Mesenchymal stem cell (in vitro differentiated cells and primary cell): ENCODE results near the gene GRM2.

ENCODE experiments used
- DNase-seq: peaks from one replicate; pipeline ENCODE4 v3.0.0-alpha.2; 2013
- H2AFZ ChIP-seq: one replicate; pipeline ENCODE4 v1.6.1; 2013; ENCODE audit warnings: low read depth, mild to moderate bottlenecking, control low read depth, inconsistent platforms, low read length, moderate library complexity
- H2AK5ac ChIP-seq: 2 replicates; pipeline ENCODE4 v1.6.1; 2013; ENCODE audit warnings: low read length, moderate library complexity, mild to moderate bottlenecking, inconsistent platforms; ENCODE audit not compliant: severe bottlenecking
- H2BK120ac ChIP-seq: one replicate; pipeline ENCODE4 v1.6.1; 2013; ENCODE audit warnings: low read depth, mild to moderate bottlenecking, inconsistent platforms, low read length, moderate library complexity
- H2BK12ac ChIP-seq, 2 experiments: one replicate each; pipeline ENCODE4 v1.6.1; 2013; ENCODE audit warnings: inconsistent platforms in 2 of 2, low read length in 2 of 2, mild to moderate bottlenecking in 2 of 2, moderate library complexity in 2 of 2, control low read depth in 1 of 2
- H2BK15ac ChIP-seq: one replicate; pipeline ENCODE4 v1.6.1; 2013; ENCODE audit warnings: mild to moderate bottlenecking, low read depth, inconsistent platforms; ENCODE audit not compliant: poor library complexity, severe bottlenecking
- H2BK5ac ChIP-seq: 2 replicates; pipeline ENCODE4 v1.6.1; 2013; ENCODE audit warnings: low read depth, mild to moderate bottlenecking, low read length, control low read depth, inconsistent platforms; ENCODE audit not compliant: poor library complexity, severe bottlenecking
- H3K14ac ChIP-seq, 2 experiments: one replicate each; pipeline ENCODE4 v1.6.1; 2013; ENCODE audit warnings: inconsistent platforms in 2 of 2, low read length in 2 of 2, control low read depth in 1 of 2, mild to moderate bottlenecking in 1 of 2, moderate library complexity in 1 of 2
- H3K18ac ChIP-seq, 2 experiments: one replicate each; pipeline ENCODE4 v1.6.1; 2013; ENCODE audit warnings: inconsistent platforms in 2 of 2, low read length in 2 of 2, control low read depth in 1 of 2, low read depth in 1 of 2, mild to moderate bottlenecking in 1 of 2
- H3K23ac ChIP-seq, 2 experiments: one replicate each; pipeline ENCODE4 v1.6.1; 2013; ENCODE audit warnings: inconsistent platforms in 2 of 2, low read length in 2 of 2, mild to moderate bottlenecking in 2 of 2, moderate library complexity in 2 of 2, control low read depth in 1 of 2
- H3K27ac ChIP-seq: 2 replicates; pipeline ENCODE4 v1.5.1; 2013; ENCODE audit warnings: mild to moderate bottlenecking, moderate library complexity, low read length, control low read depth, inconsistent platforms; ENCODE audit not compliant: poor library complexity, severe bottlenecking
- H3K27me3 ChIP-seq, 2 experiments: 2 replicates each; pipeline versions ENCODE4 v1.6.1 to v1.7.0; 2013; ENCODE audit warnings: low read length in 2 of 2, mild to moderate bottlenecking in 2 of 2, moderate library complexity in 2 of 2, control low read depth in 1 of 2, inconsistent platforms in 1 of 2; ENCODE audit not compliant: control insufficient read depth in 1 of 2, insufficient read depth in 1 of 2
- H3K36me3 ChIP-seq, 2 experiments: 2 replicates each; pipeline versions ENCODE4 v1.6.1 to v1.7.0; 2013; ENCODE audit warnings: low read length in 2 of 2, control low read depth in 1 of 2, inconsistent platforms in 1 of 2, low read depth in 1 of 2, mild to moderate bottlenecking in 1 of 2; ENCODE audit not compliant: insufficient read depth in 2 of 2, control insufficient read depth in 1 of 2
- H3K4ac ChIP-seq, 2 experiments: one replicate each; pipeline ENCODE4 v1.6.1; 2013; ENCODE audit warnings: inconsistent platforms in 2 of 2, low read length in 2 of 2, mild to moderate bottlenecking in 2 of 2, moderate library complexity in 2 of 2, control low read depth in 1 of 2, low read depth in 1 of 2
- H3K4me1 ChIP-seq: 2 replicates; pipeline ENCODE4 v1.6.1; 2013; ENCODE audit warnings: low read depth, low read length, control low read depth; ENCODE audit not compliant: control insufficient read depth, insufficient read depth
- H3K4me2 ChIP-seq: 2 replicates; pipeline ENCODE4 v1.6.1; 2013; ENCODE audit warnings: low read length, mild to moderate bottlenecking, inconsistent platforms; ENCODE audit not compliant: poor library complexity, severe bottlenecking
- H3K4me3 ChIP-seq, 2 experiments: 2 replicates each; pipeline versions ENCODE4 v1.5.1 to v1.7.0; 2013; ENCODE audit warnings: low read length in 2 of 2, mild to moderate bottlenecking in 2 of 2, control low read depth in 1 of 2, low read depth in 1 of 2; ENCODE audit not compliant: insufficient read depth in 1 of 2
- H3K79me1 ChIP-seq: replicated peaks from 2 replicates; pipeline ENCODE4 v1.6.1; 2013; ENCODE audit warnings: mild to moderate bottlenecking, control low read depth, low read length, inconsistent platforms; ENCODE audit not compliant: poor library complexity, severe bottlenecking
- H3K9ac ChIP-seq: 2 replicates; pipeline ENCODE4 v1.7.0; 2013; ENCODE audit warnings: mild to moderate bottlenecking, low read length, moderate library complexity
- H3K9me3 ChIP-seq: 2 replicates; pipeline ENCODE4 v1.7.0; 2013; ENCODE audit warnings: mild to moderate bottlenecking, low read length; ENCODE audit not compliant: control insufficient read depth
- H4K8ac ChIP-seq: one replicate; pipeline ENCODE4 v1.6.1; 2013; ENCODE audit warnings: inconsistent platforms, mild to moderate bottlenecking, low read length, moderate library complexity
- H4K91ac ChIP-seq: one replicate; pipeline ENCODE4 v1.6.1; 2013; ENCODE audit warnings: mild to moderate bottlenecking, low read length, inconsistent platforms
- WGBS: methylation state at CpG from one replicate; pipeline ENCODE4 v1.1.7; 2013; ENCODE audit warnings: mixed read lengths; 5-methylcytosine and 5-hydroxymethylcytosine counted together

GRM2 gene

DNA sequence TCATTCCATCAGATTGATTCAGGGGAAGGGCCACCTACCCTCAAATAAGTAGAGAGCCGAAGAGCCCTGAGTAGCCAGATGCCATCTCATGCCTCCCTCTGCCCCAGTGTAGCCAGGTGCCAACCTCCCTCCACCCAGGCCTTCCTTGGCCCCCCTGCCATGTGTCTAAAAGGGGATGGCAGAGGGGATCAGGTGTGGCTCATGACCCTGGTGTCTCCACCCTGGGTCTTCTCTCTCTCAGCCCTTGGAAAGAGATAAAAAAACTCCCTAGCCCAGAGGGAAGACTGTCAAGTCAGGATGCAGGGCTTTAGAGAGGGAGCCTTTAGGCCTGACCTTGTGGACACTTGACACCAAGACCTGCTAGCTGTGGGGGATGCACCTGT is 5.2 kb downstream of the GRM2 start:
- DNase-seq = no peak
- Histone ChIP-seq H3K79me1 (no peaks in the 10 kb centered on the region), H2BK15ac (no peak overlapping the region), H3K9me3 (no peaks in the 10 kb centered on the region), H4K8ac (no peak overlapping the region), H3K27ac (no peak overlapping the region), H2BK5ac (no peak overlapping the region), H3K9ac (no peak overlapping the region), H3K4me2 (no peak overlapping the region), H3K4ac (no peak overlapping the region), H2BK120ac (no peak overlapping the region), H3K14ac (no peak overlapping the region), H3K27me3 (peaks cover 19 to 31% of the 10 kb centered on the region in 2 experiments), H3K18ac (no peak overlapping the region), H3K23ac (no peak overlapping the region), H2AK5ac (no peak overlapping the region), H2BK12ac (no peak overlapping the region), H2AFZ (no peak overlapping the region), H3K36me3 (no peaks in the 10 kb centered on the region), H3K4me3 (no peak overlapping the region), H4K91ac (no peak overlapping the region), H3K4me1 (peaks cover 5% of the 10 kb centered on the region)
- 67% methylated on average over 1 of the region's 1 CpG for WGBS

DNA sequence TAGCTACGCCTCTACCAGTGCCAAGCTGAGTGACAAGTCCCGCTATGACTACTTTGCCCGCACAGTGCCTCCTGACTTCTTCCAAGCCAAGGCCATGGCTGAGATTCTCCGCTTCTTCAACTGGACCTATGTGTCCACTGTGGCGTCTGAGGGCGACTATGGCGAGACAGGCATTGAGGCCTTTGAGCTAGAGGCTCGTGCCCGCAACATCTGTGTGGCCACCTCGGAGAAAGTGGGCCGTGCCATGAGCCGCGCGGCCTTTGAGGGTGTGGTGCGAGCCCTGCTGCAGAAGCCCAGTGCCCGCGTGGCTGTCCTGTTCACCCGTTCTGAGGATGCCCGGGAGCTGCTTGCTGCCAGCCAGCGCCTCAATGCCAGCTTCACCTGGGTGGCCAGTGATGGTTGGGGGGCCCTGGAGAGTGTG is 5.7 kb downstream of the GRM2 start:
- Histone ChIP-seq H3K36me3 (no peaks in the 10 kb centered on the region), H4K91ac (no peak overlapping the region), H3K18ac (no peak overlapping the region), H2BK120ac (no peak overlapping the region), H3K14ac (no peak overlapping the region), H3K27ac (no peak overlapping the region), H2BK15ac (no peak overlapping the region), H3K9me3 (no peaks in the 10 kb centered on the region), H3K4ac (no peak overlapping the region), H3K79me1 (no peaks in the 10 kb centered on the region), H3K4me2 (no peak overlapping the region), H3K27me3 (peaks cover 14 to 31% of the 10 kb centered on the region in 2 experiments), H3K4me1 (peaks cover under 1% of the 10 kb centered on the region), H4K8ac (no peak overlapping the region), H3K9ac (no peak overlapping the region), H2BK12ac (no peak overlapping the region), H2AK5ac (no peak overlapping the region), H3K23ac (no peak overlapping the region), H2AFZ (no peak overlapping the region), H2BK5ac (no peak overlapping the region), H3K4me3 (no peak overlapping the region)
- 95% methylated on average over 20 of the region's 20 CpGs for WGBS
- DNase-seq = no peak

DNA sequence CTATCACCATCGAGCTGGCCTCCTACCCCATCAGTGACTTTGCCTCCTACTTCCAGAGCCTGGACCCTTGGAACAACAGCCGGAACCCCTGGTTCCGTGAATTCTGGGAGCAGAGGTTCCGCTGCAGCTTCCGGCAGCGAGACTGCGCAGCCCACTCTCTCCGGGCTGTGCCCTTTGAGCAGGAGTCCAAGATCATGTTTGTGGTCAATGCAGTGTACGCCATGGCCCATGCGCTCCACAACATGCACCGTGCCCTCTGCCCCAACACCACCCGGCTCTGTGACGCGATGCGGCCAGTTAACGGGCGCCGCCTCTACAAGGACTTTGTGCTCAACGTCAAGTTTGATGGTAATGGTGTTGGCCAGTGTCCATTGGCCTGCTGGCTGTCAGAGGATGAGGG is 6.1 kb downstream of the GRM2 start:
- Histone ChIP-seq H3K18ac (no peak overlapping the region), H3K4me1 (no peaks in the 10 kb centered on the region), H3K79me1 (no peaks in the 10 kb centered on the region), H2BK15ac (no peak overlapping the region), H3K27ac (no peak overlapping the region), H4K8ac (no peak overlapping the region), H3K36me3 (no peaks in the 10 kb centered on the region), H3K4ac (no peak overlapping the region), H2BK12ac (no peak overlapping the region), H3K27me3 (peaks cover 10 to 28% of the 10 kb centered on the region in 2 experiments), H3K4me3 (no peak overlapping the region), H3K23ac (no peak overlapping the region), H4K91ac (no peak overlapping the region), H3K9me3 (no peaks in the 10 kb centered on the region), H3K9ac (no peak overlapping the region), H2BK5ac (no peak overlapping the region), H3K4me2 (no peak overlapping the region), H3K14ac (no peak overlapping the region), H2BK120ac (no peak overlapping the region), H2AFZ (no peak overlapping the region), H2AK5ac (no peak overlapping the region)
- DNase-seq = no peak
- 93% methylated on average over 19 of the region's 19 CpGs for WGBS

DNA sequence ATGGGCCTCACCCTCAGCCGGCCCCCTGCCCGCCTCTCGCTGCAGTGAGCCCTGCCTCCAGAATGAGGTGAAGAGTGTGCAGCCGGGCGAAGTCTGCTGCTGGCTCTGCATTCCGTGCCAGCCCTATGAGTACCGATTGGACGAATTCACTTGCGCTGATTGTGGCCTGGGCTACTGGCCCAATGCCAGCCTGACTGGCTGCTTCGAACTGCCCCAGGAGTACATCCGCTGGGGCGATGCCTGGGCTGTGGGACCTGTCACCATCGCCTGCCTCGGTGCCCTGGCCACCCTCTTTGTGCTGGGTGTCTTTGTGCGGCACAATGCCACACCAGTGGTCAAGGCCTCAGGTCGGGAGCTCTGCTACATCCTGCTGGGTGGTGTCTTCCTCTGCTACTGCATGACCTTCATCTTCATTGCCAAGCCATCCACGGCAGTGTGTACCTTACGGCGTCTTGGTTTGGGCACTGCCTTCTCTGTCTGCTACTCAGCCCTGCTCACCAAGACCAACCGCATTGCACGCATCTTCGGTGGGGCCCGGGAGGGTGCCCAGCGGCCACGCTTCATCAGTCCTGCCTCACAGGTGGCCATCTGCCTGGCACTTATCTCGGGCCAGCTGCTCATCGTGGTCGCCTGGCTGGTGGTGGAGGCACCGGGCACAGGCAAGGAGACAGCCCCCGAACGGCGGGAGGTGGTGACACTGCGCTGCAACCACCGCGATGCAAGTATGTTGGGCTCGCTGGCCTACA is 8.5 kb downstream of the GRM2 start:
- Histone ChIP-seq H3K14ac (no peak overlapping the region), H2BK12ac (no peak overlapping the region), H3K27me3 (peaks cover 0 to 24% of the 10 kb centered on the region in 2 experiments), H3K9ac (no peak overlapping the region), H3K36me3 (no peaks in the 10 kb centered on the region), H2BK120ac (no peak overlapping the region), H3K23ac (no peak overlapping the region), H3K9me3 (no peaks in the 10 kb centered on the region), H2BK15ac (no peak overlapping the region), H3K4me2 (no peak overlapping the region), H3K18ac (no peak overlapping the region), H2AK5ac (no peak overlapping the region), H2BK5ac (no peak overlapping the region), H2AFZ (no peak overlapping the region), H3K4me1 (peaks cover 3% of the 10 kb centered on the region), H4K91ac (no peak overlapping the region), H3K79me1 (no peaks in the 10 kb centered on the region), H3K27ac (no peak overlapping the region), H3K4ac (no peak overlapping the region), H3K4me3 (no peak overlapping the region), H4K8ac (no peak overlapping the region)
- DNase-seq = no peak
- WGBS = 90% methylated on average over 36 of the region's 36 CpGs
